RWPE2 (cell line): ENCODE measurements around the gene TLL2.

Experiments
- ATAC-seq: fragments of 200-7000 bp; cut with Tn5 transposase; 3 replicates; pipeline ENCODE4 v1.9.1; 2021; ENCODE audit warnings: low read depth
- DNase-seq: peaks from one replicate; pipeline ENCODE4 v3.0.0-alpha.2; 2020; ENCODE audit warnings: low spot score
- H3K27ac ChIP-seq: fragments of 450-650 bp; 2 replicates; pipeline ENCODE4 v1.5.1; 2017; ENCODE audit warnings: mild to moderate bottlenecking; ENCODE audit not compliant: poor library complexity, severe bottlenecking
- H3K27me3 ChIP-seq: fragments of 250-450 bp; sonication (Bioruptor Pico); 2 replicates; pipeline ENCODE4 v1.5.1; 2021; ENCODE audit warnings: mild to moderate bottlenecking, moderate library complexity; ENCODE audit not compliant: insufficient read depth, poor library complexity, severe bottlenecking
- H3K36me3 ChIP-seq: fragments of 250-450 bp; sonication (Bioruptor Pico); 2 replicates; pipeline ENCODE4 v1.5.1; 2020; ENCODE audit warnings: low read depth, mild to moderate bottlenecking, moderate library complexity
- H3K4me1 ChIP-seq: fragments of 250-450 bp; sonication (Bioruptor Pico); 2 replicates; pipeline ENCODE4 v1.5.1; 2021; ENCODE audit warnings: mild to moderate bottlenecking, moderate library complexity; ENCODE audit not compliant: insufficient read depth, poor library complexity, severe bottlenecking
- H3K4me3 ChIP-seq: fragments of 250-450 bp; sonication (Bioruptor Pico); 2 replicates; pipeline ENCODE4 v1.5.1; 2021; ENCODE audit warnings: mild to moderate bottlenecking, moderate library complexity; ENCODE audit not compliant: severe bottlenecking
- H3K9me3 ChIP-seq: fragments of 250-450 bp; sonication (Bioruptor Pico); 2 replicates; pipeline ENCODE4 v1.5.1; 2021; ENCODE audit warnings: mild to moderate bottlenecking, moderate library complexity; ENCODE audit not compliant: severe bottlenecking
- TF ChIP-seq, protein P1 (sequence below): fragments of 450-650 bp; IDR thresholded peaks from one replicate; pipeline ENCODE4 v1.5.1; 2017; ENCODE audit warnings: mild to moderate bottlenecking, moderate library complexity; ENCODE audit not compliant: poor library complexity, severe bottlenecking

Gene TLL2

GRCh38 chr10:96420228-96421009, 93.3 kb downstream of the TLL2 start:
- TF ChIP-seq, protein P1, sequence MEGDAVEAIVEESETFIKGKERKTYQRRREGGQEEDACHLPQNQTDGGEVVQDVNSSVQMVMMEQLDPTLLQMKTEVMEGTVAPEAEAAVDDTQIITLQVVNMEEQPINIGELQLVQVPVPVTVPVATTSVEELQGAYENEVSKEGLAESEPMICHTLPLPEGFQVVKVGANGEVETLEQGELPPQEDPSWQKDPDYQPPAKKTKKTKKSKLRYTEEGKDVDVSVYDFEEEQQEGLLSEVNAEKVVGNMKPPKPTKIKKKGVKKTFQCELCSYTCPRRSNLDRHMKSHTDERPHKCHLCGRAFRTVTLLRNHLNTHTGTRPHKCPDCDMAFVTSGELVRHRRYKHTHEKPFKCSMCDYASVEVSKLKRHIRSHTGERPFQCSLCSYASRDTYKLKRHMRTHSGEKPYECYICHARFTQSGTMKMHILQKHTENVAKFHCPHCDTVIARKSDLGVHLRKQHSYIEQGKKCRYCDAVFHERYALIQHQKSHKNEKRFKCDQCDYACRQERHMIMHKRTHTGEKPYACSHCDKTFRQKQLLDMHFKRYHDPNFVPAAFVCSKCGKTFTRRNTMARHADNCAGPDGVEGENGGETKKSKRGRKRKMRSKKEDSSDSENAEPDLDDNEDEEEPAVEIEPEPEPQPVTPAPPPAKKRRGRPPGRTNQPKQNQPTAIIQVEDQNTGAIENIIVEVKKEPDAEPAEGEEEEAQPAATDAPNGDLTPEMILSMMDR = no peak
- no peak for DNase-seq
- no peak for ATAC-seq

DNA sequence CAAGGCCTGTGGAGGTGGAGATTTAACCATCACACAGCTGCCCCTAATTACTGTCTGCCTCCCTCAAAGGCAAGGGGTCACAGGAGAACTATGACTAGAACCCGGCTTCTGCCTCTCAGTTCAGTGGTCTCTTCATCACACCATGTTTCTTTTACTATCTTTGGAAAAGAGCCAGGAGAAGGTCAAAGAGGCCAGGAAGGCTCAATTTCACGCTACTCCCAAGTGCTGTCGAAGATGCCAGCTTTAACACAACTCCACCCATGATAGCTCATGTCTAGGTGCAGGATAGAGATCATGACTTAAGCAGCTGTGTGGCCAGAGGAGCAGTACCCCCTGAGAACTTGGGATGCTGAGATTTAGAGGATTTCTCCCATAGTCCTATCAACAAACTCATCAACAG, 94.4 kb downstream of the TLL2 start:
- no peaks in the 10 kb centered on the region for H3K36me3 ChIP-seq
- TF ChIP-seq, protein P1 = no peak
- DNase-seq (no peak), ATAC-seq (no peak)
- H3K27ac ChIP-seq = no peak overlapping the region
- H3K4me3 ChIP-seq = no peak overlapping the region
- H3K9me3 ChIP-seq = no peaks in the 10 kb centered on the region
- no peaks in the 10 kb centered on the region for H3K27me3 ChIP-seq
- H3K4me1 ChIP-seq = no peaks in the 10 kb centered on the region

More at GRCh38 chr10:96420228-96421009, 93.3 kb downstream of the TLL2 start:
- no peak overlapping the region for H3K4me3 ChIP-seq
- H3K4me1 ChIP-seq = no peaks in the 10 kb centered on the region
- no peaks in the 10 kb centered on the region for H3K36me3 ChIP-seq
- no peak overlapping the region for H3K27ac ChIP-seq
- peaks cover 3% of the 10 kb centered on the region for H3K27me3 ChIP-seq
- H3K9me3 ChIP-seq = no peaks in the 10 kb centered on the region

DNA sequence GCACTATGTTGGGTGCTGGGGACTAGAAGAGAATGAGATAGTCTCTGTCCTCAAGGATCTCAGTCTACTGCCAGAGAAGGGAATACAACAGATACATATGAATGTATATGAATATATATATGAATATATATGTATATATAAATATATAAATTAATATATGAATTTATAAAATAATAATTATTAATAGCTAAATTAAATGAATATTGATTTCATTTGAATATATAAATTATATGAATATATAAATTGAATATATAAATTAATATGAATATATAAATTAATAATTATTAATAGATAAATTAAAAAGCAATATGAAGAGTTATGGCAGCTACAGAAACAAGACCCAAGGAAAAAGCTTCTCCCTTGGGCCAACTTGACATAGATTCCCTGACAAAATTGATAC, 95.1 kb downstream of the TLL2 start:
- Histone ChIP-seq H3K27me3 (no peaks in the 10 kb centered on the region), H3K36me3 (no peaks in the 10 kb centered on the region), H3K9me3 (no peaks in the 10 kb centered on the region), H3K27ac (no peak overlapping the region), H3K4me1 (no peaks in the 10 kb centered on the region), H3K4me3 (no peak overlapping the region)
- TF ChIP-seq, protein P1 = no peak
- ATAC-seq = no peak
- DNase-seq = no peak

DNA sequence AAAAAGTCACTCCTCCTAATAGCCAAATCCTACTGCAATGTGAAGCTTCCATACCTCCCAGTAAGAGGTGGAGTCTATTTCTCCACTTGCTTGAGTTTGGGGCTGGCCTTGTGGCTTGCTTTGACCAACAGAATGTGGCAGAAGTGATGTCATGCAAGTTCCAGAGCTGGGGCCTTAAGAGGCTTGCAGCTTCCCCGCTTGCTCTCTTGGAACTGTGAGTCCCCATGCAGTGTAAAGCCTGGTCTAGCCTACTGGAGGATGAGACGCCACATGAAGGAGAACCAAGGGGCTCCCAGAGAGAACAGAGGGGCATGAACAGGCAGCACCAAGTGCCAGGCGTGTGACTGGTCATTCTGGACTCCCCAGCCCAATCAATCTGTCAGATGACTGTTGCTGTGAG, 96.3 kb downstream of the TLL2 start:
- no peak overlapping the region for H3K27ac ChIP-seq
- no peaks in the 10 kb centered on the region for H3K4me1 ChIP-seq
- H3K9me3 ChIP-seq = no peaks in the 10 kb centered on the region
- no peak overlapping the region for H3K4me3 ChIP-seq
- no peaks in the 10 kb centered on the region for H3K27me3 ChIP-seq
- TF ChIP-seq, protein P1 = no peak
- no peaks in the 10 kb centered on the region for H3K36me3 ChIP-seq
- no peak for DNase-seq
- no peak for ATAC-seq

DNA sequence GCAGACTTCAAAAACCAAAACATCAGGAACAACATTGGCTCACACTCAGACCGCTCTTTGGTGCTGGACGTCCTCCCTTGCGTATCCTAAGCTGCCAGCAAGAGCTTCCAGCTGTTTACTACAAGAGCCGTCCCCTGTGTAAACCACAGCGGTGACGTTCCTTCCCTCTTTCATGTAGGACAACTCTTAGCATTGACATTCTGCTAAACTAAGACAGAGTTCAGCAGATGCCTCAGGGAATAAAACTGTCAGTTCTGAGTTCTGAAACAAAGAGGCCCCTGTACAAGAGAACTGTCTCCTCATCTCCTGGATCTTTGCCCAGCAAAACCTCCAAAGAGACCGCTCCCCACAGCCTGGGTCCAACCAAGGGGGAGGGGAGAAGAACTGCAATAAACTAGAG, 97.1 kb downstream of the TLL2 start:
- TF ChIP-seq, protein P1 = no peak
- no peak for ATAC-seq
- DNase-seq = no peak
- H3K36me3 ChIP-seq = no peaks in the 10 kb centered on the region
- H3K9me3 ChIP-seq = no peaks in the 10 kb centered on the region
- H3K27ac ChIP-seq = no peak overlapping the region
- H3K27me3 ChIP-seq = no peaks in the 10 kb centered on the region
- no peak overlapping the region for H3K4me3 ChIP-seq
- no peaks in the 10 kb centered on the region for H3K4me1 ChIP-seq
